ENCODE measurements around the gene ARSA. TPM values are rescaled to one million over a fixed set of nuclear protein-coding genes. Genes with fewer than 3 reads are reported as not detected.
A peak's percentile ranks its signal among the peaks of the same experiment; 100 is the strongest.

ARSA gene
- total RNA-seq, 1 experiment from 2014 or later = 40.2 TPM

DNA sequence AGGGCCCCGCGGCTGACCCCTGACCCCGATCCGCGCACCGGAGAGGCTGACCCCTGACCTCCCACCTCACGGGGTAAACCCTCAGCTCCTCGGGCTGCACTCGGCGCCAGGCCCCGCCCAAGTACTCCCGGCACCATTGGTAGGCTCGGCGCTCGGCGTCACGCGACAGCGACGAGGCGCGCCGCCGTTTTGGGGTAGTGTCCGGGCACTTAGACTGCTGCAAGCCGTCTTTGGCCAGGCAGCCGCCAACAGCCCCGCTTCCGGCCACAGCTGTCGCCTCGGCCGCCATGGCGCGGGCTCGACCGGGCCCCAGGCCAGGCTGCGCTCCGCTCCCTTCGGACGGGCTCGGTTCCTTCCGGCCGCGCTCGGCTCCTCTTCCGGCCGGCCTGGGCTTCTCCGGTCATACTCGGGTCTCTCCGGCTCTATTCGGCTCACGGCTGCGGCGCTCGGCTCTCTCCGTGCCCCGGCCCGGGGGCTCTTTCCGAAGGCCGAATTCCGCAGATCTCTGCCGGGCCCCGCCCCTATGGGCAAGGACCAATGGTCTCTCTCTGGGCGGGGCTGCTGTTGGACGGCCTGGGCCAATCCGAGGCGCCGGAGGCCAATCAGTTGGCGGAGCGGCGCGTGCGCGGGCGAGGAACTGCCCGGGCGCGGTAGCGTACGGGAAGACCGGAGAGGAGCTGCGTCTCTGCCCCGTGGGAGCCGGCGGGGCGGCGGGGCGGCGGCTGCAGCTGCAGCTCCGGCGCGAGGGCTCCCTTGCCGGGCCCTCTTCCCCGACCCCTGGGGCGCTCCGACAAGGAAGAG is 45.3 kb downstream of the ARSA start, which contains the start of gene CHKB:
CHKB (minus strand) TSS at position 357 of the 801 bp plus-strand sequence; CDS start at position 289, 68 bp downstream.
- no peaks in the 10 kb centered on the region for H3K27me3 Mint-ChIP-seq (ENCODE audit: unreplicated experiment)
- peaks cover 64% of the 10 kb centered on the region for H3K36me3 Mint-ChIP-seq (ENCODE audit: insufficient read depth, unreplicated experiment)
- no TSS peak for BruUV-seq (replicated peaks)
- TF ChIP-seq, protein P1, sequence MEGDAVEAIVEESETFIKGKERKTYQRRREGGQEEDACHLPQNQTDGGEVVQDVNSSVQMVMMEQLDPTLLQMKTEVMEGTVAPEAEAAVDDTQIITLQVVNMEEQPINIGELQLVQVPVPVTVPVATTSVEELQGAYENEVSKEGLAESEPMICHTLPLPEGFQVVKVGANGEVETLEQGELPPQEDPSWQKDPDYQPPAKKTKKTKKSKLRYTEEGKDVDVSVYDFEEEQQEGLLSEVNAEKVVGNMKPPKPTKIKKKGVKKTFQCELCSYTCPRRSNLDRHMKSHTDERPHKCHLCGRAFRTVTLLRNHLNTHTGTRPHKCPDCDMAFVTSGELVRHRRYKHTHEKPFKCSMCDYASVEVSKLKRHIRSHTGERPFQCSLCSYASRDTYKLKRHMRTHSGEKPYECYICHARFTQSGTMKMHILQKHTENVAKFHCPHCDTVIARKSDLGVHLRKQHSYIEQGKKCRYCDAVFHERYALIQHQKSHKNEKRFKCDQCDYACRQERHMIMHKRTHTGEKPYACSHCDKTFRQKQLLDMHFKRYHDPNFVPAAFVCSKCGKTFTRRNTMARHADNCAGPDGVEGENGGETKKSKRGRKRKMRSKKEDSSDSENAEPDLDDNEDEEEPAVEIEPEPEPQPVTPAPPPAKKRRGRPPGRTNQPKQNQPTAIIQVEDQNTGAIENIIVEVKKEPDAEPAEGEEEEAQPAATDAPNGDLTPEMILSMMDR (IDR thresholded peaks at IDR 0.05; ENCODE audit: unreplicated experiment) = no peak
- peak within 1 kb of the TSS; percentile 90 for H3K27ac Mint-ChIP-seq (ENCODE audit: unreplicated experiment)
- no peaks in the 10 kb centered on the region for H3K9me3 Mint-ChIP-seq (ENCODE audit: low read depth, unreplicated experiment)
- peak within 1 kb of the TSS; percentile 97 for H3K4me3 Mint-ChIP-seq (ENCODE audit: low read depth, unreplicated experiment)
- no peaks in the 10 kb centered on the region for H3K4me1 Mint-ChIP-seq (ENCODE audit: low read depth, unreplicated experiment)
- intact Hi-C loops (cut with micrococcal nuclease; ENCODE audit: unreplicated experiment) = loop anchor here (5.0 kb wide), 1 partner anchor 40 kb away; no protein-coding TSS in a partner anchor
- CTCF ChIA-PET = interaction anchor here (0.6 kb wide), 1 partner anchor 47 kb away, joined by 3 read pairs; no protein-coding TSS in a partner anchor
- DNase-seq = peak; percentile 99

DNA sequence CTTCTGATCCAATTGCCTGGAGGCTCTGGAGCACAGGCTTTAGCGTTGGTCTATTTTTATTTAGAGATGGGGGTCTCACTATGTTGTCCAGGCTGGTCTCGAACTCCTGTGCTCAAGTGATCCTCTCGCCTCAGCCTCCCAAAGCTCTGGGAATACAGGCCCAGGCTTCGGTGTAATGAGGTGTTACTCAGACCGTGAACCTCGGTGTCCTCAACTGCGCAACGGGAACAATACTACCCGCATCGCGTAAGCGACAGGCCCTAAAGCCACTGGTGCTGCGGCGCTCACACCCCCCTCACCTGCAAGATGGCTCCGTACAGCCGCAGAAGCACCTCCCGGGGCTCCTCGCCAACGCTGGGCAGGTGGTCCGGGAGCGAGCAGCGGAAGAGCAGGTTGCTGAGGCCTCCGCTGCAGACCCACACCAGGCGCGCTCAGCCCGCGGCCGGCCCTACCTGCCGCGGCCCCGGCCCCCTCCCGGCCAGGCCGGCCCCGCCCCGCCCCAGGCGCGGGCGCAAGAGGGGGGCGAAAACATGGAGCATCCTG is 45.9 kb downstream of the ARSA start:
- H3K9me3 Mint-ChIP-seq (ENCODE audit: low read depth, unreplicated experiment) = no peaks in the 10 kb centered on the region
- peak overlapping the region; percentile 97 for H3K4me3 Mint-ChIP-seq (ENCODE audit: low read depth, unreplicated experiment)
- CTCF ChIA-PET = interaction anchor here (0.6 kb wide), 1 partner anchor 47 kb away, joined by 3 read pairs; no protein-coding TSS in a partner anchor
- no peaks in the 10 kb centered on the region for H3K27me3 Mint-ChIP-seq (ENCODE audit: unreplicated experiment)
- peak overlapping the region; percentile 90 for H3K27ac Mint-ChIP-seq (ENCODE audit: unreplicated experiment)
- no peaks in the 10 kb centered on the region for H3K4me1 Mint-ChIP-seq (ENCODE audit: low read depth, unreplicated experiment)
- H3K36me3 Mint-ChIP-seq (ENCODE audit: insufficient read depth, unreplicated experiment) = peaks cover 67% of the 10 kb centered on the region
- TF ChIP-seq, protein P1 (IDR thresholded peaks at IDR 0.05; ENCODE audit: unreplicated experiment) = no peak
- intact Hi-C loops (cut with micrococcal nuclease; ENCODE audit: unreplicated experiment) = loop anchor here (5.0 kb wide), 1 partner anchor 40 kb away; no protein-coding TSS in a partner anchor
- no TSS peak for BruUV-seq (replicated peaks)
- no peak for DNase-seq

DNA sequence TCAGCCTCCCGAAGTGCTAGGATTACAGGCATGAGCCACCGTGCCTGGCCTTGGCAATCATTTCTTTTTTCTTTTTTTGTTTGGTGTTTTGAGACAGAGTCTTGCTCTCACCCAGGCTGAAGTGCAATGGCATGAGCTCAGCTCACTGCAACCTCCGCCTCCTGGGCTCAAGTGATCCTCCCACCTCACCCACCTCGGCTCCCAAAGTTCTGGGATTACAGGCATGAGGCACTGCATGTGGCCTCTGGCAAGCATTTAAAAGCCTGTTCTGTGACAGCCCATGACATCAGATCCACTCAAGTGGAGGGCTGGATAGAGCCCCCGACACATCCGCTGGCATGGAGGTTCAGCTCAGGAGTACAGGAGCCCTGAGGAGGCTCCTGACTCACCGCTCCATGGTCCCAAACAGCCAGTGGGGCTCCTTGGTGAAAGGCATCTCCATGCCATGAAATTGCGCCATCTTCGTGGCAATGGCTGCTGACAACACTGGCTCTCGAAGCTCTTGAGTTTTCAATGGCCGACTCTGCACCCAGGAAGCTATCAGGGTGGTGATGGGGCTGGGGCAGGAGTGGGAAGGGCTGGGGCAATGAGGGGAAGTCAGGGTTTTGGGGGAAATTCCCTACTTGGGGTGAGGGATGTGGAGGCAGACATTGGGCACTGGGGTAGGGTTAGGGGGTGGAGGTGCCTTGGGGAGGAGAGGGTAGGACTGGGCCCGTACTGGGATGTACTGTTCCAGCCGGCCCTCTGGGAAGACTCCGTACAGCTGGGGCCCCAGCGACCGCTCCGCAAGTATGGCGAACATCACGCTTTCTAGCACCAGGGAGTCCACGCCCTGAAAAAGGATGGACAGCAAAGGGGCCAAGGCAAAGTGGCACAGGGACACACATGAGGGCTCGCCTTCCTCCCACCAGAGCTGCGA is 46.7 kb downstream of the ARSA start:
- H3K27me3 Mint-ChIP-seq (ENCODE audit: unreplicated experiment) = no peaks in the 10 kb centered on the region
- H3K36me3 Mint-ChIP-seq (ENCODE audit: insufficient read depth, unreplicated experiment) = peaks cover 68% of the 10 kb centered on the region
- H3K4me1 Mint-ChIP-seq (ENCODE audit: low read depth, unreplicated experiment) = no peaks in the 10 kb centered on the region
- no peak for DNase-seq
- CTCF ChIA-PET = no interaction called here
- TF ChIP-seq, protein P1 (IDR thresholded peaks at IDR 0.05; ENCODE audit: unreplicated experiment) = no peak
- peak overlapping the region; percentile 97 for H3K4me3 Mint-ChIP-seq (ENCODE audit: low read depth, unreplicated experiment)
- H3K27ac Mint-ChIP-seq (ENCODE audit: unreplicated experiment) = peak overlapping the region; percentile 90
- BruUV-seq (replicated peaks) = TSS peak; percentile 70
- intact Hi-C loops (cut with micrococcal nuclease; ENCODE audit: unreplicated experiment) = loop anchor here (5.0 kb wide), 1 partner anchor 41 kb away; no protein-coding TSS in a partner anchor
- no peaks in the 10 kb centered on the region for H3K9me3 Mint-ChIP-seq (ENCODE audit: low read depth, unreplicated experiment)

DNA sequence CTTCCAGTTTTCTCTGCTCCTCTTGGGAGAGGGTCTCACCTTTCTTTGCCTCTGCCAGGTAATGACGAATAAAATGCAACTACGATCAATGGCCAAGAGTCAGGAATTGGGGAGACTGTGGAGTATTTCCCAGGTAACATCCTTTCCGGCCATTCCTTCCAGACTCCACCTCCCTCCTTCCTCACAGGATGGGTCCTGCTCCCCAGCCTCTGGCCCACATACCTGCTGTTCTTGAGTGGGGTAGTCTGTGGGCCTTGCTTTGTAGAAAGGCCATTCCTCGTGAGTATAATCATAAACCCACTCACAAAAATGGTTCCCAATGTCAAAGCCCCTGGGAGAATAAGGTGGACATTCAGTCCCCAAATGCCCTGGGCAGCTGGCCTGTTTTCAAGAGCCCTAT is 48.2 kb downstream of the ARSA start:
- CTCF ChIA-PET = no interaction called here
- H3K4me1 Mint-ChIP-seq (ENCODE audit: low read depth, unreplicated experiment) = no peaks in the 10 kb centered on the region
- no peak overlapping the region for H3K27ac Mint-ChIP-seq (ENCODE audit: unreplicated experiment)

More for the DNA sequence above, 48.2 kb downstream of the ARSA start:
- no TSS peak for BruUV-seq (replicated peaks)
- intact Hi-C loops (cut with micrococcal nuclease; ENCODE audit: unreplicated experiment) = loop anchor here (5.0 kb wide), 1 partner anchor 43 kb away; no protein-coding TSS in a partner anchor
- no peak for DNase-seq
- Mint-ChIP-seq H3K4me3 (ENCODE audit: low read depth, unreplicated experiment) (no peak overlapping the region), H3K9me3 (ENCODE audit: low read depth, unreplicated experiment) (no peaks in the 10 kb centered on the region), H3K27me3 (ENCODE audit: unreplicated experiment) (no peaks in the 10 kb centered on the region), H3K36me3 (ENCODE audit: insufficient read depth, unreplicated experiment) (peaks cover 72% of the 10 kb centered on the region)
- TF ChIP-seq, protein P1 (IDR thresholded peaks at IDR 0.05; ENCODE audit: unreplicated experiment) = no peak
